ENCODE data around the gene UQCC5. TPM values are rescaled to one million over a fixed set of nuclear protein-coding genes. Genes with fewer than 3 reads are reported as not detected.

UQCC5 gene
- 17.1 and 47.0 TPM in 2 replicates for total RNA-seq (2014; rRNA removed; shearing (Covaris generic))

GRCh38 chr3:52536369-52537164 is at the start of gene UQCC5:
Gene UQCC5, plus strand, starts transcription at chr3:52536605. Its CDS starts 151 bp downstream, at chr3:52536756.
- peak; percentile 95 for DNase-seq (ENCODE audit: low spot score)

- DNase-seq (ENCODE audit: low spot score), result no peak
These were observed 49.2 kb upstream of the UQCC5 start for GRCh38 chr3:52487050-52487787.

- no peak for DNase-seq (ENCODE audit: low spot score)
These were observed 48.4 kb upstream of the UQCC5 start for GRCh38 chr3:52487788-52488691.

DNA sequence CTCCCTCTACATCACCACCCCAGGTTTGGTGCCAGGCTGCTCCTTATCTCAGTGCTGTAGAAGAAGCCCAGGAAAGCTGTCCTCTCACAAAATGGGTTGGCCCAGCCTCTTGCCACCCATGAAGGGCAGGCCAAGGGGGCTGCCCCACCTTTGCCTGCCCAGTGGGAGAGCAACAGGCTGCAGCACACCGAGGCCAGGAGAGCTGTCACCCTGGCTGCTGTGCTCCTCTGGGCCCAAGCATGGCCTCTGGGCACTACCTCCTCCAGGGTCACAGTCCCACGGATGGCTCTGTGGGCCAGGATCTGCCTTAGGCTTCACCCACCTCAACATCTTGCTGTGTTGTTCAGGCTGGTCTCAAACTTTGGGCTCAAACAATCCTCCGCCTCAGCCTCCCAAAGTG is 47.7 kb upstream of the UQCC5 start:
- no peak for DNase-seq (ENCODE audit: low spot score)

- no peak for DNase-seq (ENCODE audit: low spot score)
These were observed 47.0 kb upstream of the UQCC5 start for GRCh38 chr3:52489453-52489852.

DNA sequence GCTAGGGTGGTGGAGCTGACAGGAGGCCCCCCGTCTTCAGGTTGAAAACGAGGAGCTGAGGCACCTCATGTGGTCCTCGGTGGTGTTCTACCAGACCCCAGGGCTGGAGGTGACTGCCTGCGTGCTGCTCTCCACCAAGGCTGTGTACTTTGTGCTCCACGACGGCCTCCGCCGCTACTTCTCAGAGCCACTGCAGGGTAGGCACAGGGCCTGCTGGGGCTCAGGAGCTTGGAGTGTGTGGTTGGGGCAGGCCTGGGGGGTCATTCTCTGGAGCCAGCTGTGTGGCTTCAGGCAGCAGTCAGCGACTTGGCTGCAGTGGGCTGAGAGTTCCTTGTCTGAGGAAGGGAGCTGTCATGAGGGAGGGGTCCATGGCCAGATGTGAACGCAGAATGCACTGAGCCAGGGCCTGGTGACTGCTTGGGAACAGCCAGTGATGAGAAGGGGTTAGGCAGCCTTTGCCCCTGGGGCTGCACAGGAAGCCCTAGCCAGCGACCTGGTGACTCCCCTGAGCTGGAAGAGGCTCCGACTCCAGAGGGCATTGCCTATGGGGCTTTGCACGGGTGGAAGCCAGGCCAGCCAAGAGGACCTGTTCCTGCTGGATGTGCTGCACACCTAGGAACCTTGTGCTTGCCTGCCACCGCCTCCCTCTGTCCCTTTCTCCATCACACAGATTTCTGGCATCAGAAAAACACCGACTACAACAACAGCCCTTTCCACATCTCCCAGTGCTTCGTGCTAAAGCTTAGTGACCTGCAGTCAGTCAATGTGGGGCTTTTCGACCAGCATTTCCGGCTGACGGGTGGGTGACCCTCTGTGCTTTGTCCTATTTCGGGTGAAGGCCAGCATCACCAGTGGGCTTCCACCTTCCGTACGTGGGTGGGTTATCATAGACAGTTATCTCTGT is 46.1 kb upstream of the UQCC5 start:
- no peak for DNase-seq (ENCODE audit: low spot score)

GRCh38 chr3:52490939-52491526 is 45.4 kb upstream of the UQCC5 start:
- DNase-seq (ENCODE audit: low spot score), result peak; percentile 22

- no peak for DNase-seq (ENCODE audit: low spot score)
These were observed 44.3 kb upstream of the UQCC5 start for GRCh38 chr3:52492059-52492458.

DNA sequence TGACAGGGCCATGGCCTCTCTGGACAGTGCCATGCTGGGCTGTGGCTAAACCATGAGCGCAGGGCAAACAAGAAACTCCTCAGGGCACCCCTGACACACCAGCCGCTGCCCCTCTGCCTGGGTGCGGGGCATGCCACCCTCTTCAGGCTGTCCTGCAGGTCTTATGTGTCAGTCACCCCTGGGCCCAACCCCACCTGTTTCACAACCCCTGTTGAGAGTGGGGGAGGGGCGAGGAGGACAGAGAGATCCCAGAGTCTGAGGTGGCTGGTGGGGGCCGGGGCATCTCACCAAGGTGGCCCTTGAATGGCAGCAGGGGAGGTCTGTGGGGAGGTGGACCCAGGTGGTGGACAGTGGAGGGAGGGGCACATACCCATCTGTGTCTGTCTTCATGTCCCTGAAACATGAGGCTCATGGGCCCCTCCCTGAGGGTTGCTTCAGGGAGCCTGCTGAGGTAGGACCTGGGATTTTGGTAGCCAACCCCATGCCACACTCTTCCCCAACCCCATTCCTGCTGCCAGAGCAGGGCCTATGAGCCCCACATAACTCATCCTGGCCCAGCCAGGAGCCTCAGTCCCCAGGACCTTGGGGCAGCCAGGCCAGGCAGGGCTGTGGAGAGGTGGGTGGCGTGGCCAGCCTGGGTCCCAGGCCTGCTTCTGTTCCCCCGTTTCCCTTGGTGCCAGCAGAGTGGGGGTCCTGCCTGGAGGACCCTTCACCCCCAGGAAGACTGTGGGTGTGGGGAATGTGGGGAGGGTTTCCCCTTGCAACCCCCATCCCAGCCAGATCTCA is 43.0 kb upstream of the UQCC5 start:
- no peak for DNase-seq (ENCODE audit: low spot score)

DNA sequence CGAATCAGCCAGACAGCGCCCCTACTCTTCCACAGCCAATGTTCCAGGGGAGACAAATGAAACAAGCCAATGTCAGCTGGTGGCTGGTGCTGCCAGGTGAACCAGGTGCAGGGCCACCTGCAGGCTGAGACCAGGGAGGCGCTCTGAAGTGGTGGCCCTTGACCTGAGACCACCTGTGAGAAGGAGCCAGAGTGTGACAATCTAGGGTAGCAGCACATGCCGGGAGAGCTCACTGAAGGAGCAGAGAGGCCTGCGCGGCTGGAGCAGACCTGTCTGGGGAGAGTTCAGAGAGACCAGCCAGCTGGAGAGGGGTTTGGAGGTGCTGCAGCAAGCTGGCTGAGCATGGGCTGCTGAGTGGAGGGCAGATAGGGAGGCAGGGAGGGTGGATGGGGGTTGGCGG is 42.0 kb upstream of the UQCC5 start:
- DNase-seq (ENCODE audit: low spot score), result no peak

DNA sequence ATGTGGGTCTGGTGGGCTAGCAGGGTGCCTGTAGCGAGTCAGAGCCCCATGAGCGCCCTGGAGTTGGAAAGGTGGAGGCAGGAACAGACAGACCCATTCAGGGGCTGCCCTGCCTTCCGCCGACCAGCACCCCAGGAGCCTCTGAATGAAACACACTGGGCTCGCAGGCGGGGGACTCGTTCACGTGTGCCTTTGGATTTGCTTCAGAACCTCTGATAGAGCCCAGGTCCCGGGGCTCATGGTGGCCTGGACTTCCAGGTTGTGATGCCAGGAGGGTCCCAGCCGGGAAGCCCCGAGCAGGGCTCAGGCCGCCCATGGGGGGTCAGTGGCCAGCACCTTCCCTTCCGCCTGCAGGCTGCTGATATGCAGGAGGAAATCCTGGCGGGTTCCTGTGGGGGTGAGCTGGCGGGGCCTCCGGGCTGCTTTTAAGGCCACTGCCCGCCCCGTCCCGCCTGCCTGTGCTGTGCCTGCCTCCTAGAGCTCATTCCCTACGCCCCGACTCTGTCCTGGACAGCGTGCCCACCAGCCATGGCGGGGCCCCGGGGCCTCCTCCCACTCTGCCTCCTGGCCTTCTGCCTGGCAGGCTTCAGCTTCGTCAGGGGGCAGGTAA is 41.4 kb upstream of the UQCC5 start, which contains the start of gene STAB1:
Gene STAB1 (plus strand): TSS at position 453 of the 610 bp plus-strand sequence. CDS start 76 bp downstream, at position 529.
- DNase-seq (ENCODE audit: low spot score), result no peak

DNA sequence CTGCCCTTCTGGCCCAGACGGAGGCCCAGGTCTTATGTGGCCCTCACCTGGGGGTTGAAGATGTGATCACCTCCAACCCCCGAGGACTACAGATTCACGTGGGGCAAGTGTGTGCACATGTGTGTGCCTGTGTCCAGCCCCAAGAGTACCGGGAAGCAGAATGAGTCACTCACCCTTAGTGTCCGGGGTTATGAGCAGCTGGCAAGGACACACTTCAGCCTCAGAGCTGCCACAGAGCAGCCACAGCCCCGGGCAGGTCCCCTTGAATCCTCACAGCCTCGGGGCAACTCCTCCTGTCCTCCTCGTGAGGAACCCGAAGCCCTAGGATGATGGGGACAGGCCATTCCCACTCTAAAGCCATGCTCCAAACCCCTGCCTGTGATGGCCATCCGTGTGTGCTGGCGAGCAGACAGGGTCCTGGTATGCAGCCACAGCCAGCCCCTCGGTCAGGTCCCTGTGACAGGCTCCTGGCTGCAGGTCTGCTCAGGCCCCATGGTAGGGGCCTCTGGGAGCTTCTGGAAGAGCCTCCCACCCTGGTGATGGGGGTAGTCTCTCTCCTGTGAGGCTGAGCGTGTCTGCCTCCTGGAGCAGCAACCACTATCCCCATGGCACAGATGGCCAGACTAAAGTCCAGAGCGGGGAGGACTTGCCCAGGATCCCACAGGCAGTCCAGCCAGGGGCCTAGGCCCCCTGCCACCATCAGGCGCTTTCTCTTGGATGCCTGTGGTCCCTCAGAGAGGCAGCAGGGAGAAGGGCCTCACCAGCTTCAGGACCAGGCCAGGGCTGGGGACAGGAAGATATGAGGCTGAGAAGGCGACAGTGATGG is 40.4 kb upstream of the UQCC5 start:
- peak; percentile 40 for DNase-seq (ENCODE audit: low spot score)

GRCh38 chr3:52498137-52499054 is 38.0 kb upstream of the UQCC5 start:
- DNase-seq (ENCODE audit: low spot score), result peak; percentile 38

DNA sequence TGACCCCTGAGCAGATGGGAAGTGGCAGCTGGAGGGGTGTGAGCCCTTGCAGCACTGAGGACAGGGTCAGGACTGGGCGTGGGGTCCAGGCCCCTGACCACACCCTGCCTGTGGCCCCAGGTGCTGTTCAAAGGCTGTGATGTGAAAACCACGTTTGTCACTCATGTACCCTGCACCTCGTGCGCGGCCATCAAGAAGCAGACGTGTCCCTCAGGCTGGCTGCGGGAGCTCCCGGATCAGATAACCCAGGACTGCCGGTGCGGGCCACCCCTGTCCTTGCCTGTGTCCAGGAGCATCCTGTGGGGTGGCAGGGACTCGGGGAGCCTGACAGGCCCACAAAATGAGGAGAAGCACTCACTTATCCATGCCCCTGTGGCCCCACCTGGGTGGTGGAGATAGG is 35.4 kb upstream of the UQCC5 start:
- no peak for DNase-seq (ENCODE audit: low spot score)

- DNase-seq (ENCODE audit: low spot score), result no peak
These were observed 34.4 kb upstream of the UQCC5 start for GRCh38 chr3:52502001-52502400.

DNA sequence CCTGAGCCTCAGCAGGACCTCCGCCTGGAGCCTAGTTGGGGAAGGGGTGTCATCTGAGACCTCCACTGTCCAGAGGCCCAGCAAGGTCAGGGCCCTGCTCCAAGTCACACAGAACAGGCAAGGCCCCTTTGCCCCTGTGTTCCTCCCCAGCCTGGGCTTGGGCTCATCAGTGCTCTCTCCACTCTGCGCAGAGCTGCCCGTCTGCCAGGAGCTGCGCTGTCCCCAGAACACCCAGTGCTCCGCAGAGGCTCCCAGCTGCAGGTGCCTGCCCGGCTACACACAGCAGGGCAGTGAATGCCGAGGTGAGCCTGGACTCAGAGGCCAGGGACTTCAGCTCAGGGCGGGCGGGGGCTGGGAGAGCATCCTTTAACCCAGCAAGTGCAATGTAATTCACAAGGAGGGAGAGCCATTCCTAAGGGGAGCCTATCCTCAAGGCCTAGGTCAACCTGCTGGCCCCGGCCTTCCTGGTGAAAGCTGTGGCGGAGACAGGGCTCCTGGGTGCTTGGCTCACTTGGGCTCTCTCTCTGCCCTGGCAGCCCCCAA is 33.5 kb upstream of the UQCC5 start:
- no peak for DNase-seq (ENCODE audit: low spot score)
